Fibroblast of lung (primary cell): ENCODE results near the gene PCDHA5.

Experiments used
- EZH2 ChIP-seq: IDR thresholded peaks from 2 replicates; pipeline ENCODE4 v1.5.1; 2012; ENCODE audit warnings: low read length, control low read depth, mild to moderate bottlenecking; ENCODE audit errors: missing control alignments
- TF ChIP-seq, protein P1 (sequence below), 2 donors: IDR thresholded peaks in 1 of 2; conservative IDR thresholded peaks in 1 of 2; 1 replicate in 1 of 2; 2 replicates in 1 of 2; pipeline ENCODE4 v1.5.1; 2011 to 2012; ENCODE audit warnings: low read length in 2 of 2, control low read depth in 1 of 2, inconsistent platforms in 1 of 2, low read depth in 1 of 2, mild to moderate bottlenecking in 1 of 2

DNA sequence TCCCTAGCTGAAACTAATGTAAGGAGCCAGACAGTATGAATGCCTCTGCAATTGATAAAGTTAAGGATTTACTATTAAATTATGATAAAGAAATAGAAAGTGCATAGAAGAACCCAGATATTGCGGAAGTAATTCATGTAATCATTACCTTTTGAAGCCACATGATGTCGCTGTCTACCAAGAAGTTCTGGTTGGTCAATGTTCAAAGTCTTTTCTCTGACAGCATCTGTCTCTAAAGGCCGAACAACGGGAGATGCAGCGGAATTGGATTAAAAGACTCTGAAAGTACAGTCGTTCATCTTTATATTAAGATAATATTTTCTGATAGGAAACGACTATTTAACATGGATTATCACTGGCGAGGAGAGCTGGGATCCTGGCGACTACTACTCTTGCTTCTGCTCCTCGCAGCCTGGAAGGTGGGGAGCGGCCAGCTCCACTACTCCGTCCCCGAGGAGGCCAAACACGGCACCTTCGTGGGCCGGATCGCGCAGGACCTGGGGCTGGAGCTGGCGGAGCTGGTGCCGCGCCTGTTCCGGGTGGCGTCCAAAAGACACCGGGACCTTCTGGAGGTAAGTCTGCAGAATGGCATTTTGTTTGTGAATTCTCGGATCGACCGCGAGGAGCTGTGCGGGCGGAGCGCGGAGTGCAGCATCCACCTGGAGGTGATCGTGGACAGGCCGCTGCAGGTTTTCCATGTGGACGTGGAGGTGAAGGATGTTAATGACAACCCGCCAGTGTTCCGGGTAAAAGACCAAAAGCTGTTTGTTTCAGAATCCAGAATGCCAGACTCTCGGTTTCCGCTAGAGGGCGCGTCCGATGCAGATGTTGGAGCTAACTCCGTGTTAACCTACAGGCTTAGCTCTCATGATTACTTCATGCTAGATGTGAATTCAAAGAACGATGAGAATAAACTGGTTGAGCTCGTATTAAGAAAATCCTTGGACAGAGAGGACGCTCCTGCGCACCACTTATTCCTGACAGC is 19.9 kb downstream of the PCDHA5 start, which contains the start of gene PCDHA8:
- TF ChIP-seq, protein P1, sequence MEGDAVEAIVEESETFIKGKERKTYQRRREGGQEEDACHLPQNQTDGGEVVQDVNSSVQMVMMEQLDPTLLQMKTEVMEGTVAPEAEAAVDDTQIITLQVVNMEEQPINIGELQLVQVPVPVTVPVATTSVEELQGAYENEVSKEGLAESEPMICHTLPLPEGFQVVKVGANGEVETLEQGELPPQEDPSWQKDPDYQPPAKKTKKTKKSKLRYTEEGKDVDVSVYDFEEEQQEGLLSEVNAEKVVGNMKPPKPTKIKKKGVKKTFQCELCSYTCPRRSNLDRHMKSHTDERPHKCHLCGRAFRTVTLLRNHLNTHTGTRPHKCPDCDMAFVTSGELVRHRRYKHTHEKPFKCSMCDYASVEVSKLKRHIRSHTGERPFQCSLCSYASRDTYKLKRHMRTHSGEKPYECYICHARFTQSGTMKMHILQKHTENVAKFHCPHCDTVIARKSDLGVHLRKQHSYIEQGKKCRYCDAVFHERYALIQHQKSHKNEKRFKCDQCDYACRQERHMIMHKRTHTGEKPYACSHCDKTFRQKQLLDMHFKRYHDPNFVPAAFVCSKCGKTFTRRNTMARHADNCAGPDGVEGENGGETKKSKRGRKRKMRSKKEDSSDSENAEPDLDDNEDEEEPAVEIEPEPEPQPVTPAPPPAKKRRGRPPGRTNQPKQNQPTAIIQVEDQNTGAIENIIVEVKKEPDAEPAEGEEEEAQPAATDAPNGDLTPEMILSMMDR (conservative IDR thresholded peaks at IDR 0.05 in 1 of 2, IDR thresholded peaks at IDR 0.05 in 1 of 2; ENCODE audit: low read depth in 1 of 2, low read length in 2 of 2): peak in 1 of 2 donors; percentile 10
- no peak for TF ChIP-seq EZH2
